H9 (cell line): Measurements from ENCODE around the gene ZSWIM3. TPM values are rescaled to one million over a fixed set of nuclear protein-coding genes. Genes with fewer than 3 reads are reported as not detected.

ENCODE experiments used
- DNase-seq: peaks from one replicate; pipeline ENCODE4 v3.0.0-alpha.2; 2017
- H2AFZ ChIP-seq: one replicate; pipeline ENCODE4 v1.6.1; 2013; ENCODE audit warnings: mild to moderate bottlenecking, low read length, control low read depth, moderate library complexity
- H2AK5ac ChIP-seq: 2 replicates; pipeline ENCODE4 v1.6.1; 2013; ENCODE audit warnings: low read length, control low read depth, mixed read lengths; ENCODE audit not compliant: insufficient read length
- H2BK120ac ChIP-seq: one replicate; pipeline ENCODE4 v1.6.1; 2013; ENCODE audit warnings: low read depth, mild to moderate bottlenecking, low read length, control low read depth, inconsistent platforms; ENCODE audit not compliant: poor library complexity, severe bottlenecking
- H2BK12ac ChIP-seq: 2 replicates; pipeline ENCODE4 v1.6.1; 2013; ENCODE audit warnings: low read length, control low read depth, mixed read lengths, low read depth; ENCODE audit not compliant: insufficient read length
- H2BK15ac ChIP-seq: 2 replicates; pipeline ENCODE4 v1.6.1; 2013; ENCODE audit warnings: low read depth, low read length, control low read depth
- H2BK20ac ChIP-seq: one replicate; pipeline ENCODE4 v1.6.1; 2013; ENCODE audit warnings: low read depth, mild to moderate bottlenecking, low read length, control low read depth, inconsistent platforms; ENCODE audit not compliant: poor library complexity, severe bottlenecking
- H2BK5ac ChIP-seq: 2 replicates; pipeline ENCODE4 v1.6.1; 2013; ENCODE audit warnings: low read length, control low read depth, mixed read lengths; ENCODE audit not compliant: insufficient read length
- H3K14ac ChIP-seq: 2 replicates; pipeline ENCODE4 v1.6.1; 2013; ENCODE audit warnings: low read length, control low read depth; ENCODE audit not compliant: insufficient read depth
- H3K18ac ChIP-seq: 2 replicates; pipeline ENCODE4 v1.6.1; 2013; ENCODE audit warnings: low read depth, mild to moderate bottlenecking, mixed read lengths, low read length, control low read depth; ENCODE audit not compliant: insufficient read length
- H3K23ac ChIP-seq: 2 replicates; pipeline ENCODE4 v1.6.1; 2013; ENCODE audit warnings: low read length, control low read depth, mixed read lengths, low read depth; ENCODE audit not compliant: insufficient read length
- H3K23me2 ChIP-seq: 2 replicates; pipeline ENCODE4 v1.6.1; 2013; ENCODE audit warnings: low read depth, mild to moderate bottlenecking, mixed read lengths, low read length, control low read depth; ENCODE audit not compliant: insufficient read length, poor library complexity, severe bottlenecking
- H3K27ac ChIP-seq: 2 replicates; pipeline ENCODE4 v1.5.1; 2013; ENCODE audit warnings: low read length, control low read depth, mixed read lengths, low read depth; ENCODE audit not compliant: insufficient read length
- H3K27me3 ChIP-seq: 2 replicates; pipeline ENCODE4 v1.6.1; 2013; ENCODE audit warnings: low read length, control low read depth, inconsistent platforms; ENCODE audit not compliant: insufficient read depth
- H3K4ac ChIP-seq: 2 replicates; pipeline ENCODE4 v1.6.1; 2013; ENCODE audit warnings: low read depth, mild to moderate bottlenecking, control low read depth, inconsistent platforms, low read length, moderate library complexity
- H3K4me1 ChIP-seq: 2 replicates; pipeline ENCODE4 v1.6.1; 2013; ENCODE audit warnings: low read length, control low read depth, inconsistent platforms; ENCODE audit not compliant: insufficient read depth
- H3K4me2 ChIP-seq: 2 replicates; pipeline ENCODE4 v1.6.1; 2013; ENCODE audit warnings: low read length, control low read depth, mixed read lengths; ENCODE audit not compliant: insufficient read length, insufficient read depth
- H3K56ac ChIP-seq: 2 replicates; pipeline ENCODE4 v1.6.1; 2013; ENCODE audit warnings: low read depth, mild to moderate bottlenecking, mixed read lengths, low read length, control low read depth; ENCODE audit not compliant: insufficient read length
- H3K79me1 ChIP-seq: 2 replicates; pipeline ENCODE4 v1.6.1; 2013; ENCODE audit warnings: low read depth, mild to moderate bottlenecking, moderate library complexity, low read length, control low read depth, inconsistent platforms; ENCODE audit not compliant: insufficient read depth, poor library complexity, severe bottlenecking
- H3K79me2 ChIP-seq: 2 replicates; pipeline ENCODE4 v1.6.1; 2013; ENCODE audit warnings: low read length, control low read depth, inconsistent platforms; ENCODE audit not compliant: insufficient read depth
- H3K9ac ChIP-seq: 2 replicates; pipeline ENCODE4 v1.6.1; 2013; ENCODE audit warnings: low read length, control low read depth, mixed read lengths; ENCODE audit not compliant: insufficient read length; ENCODE audit errors: extremely low read depth
- H3K9me3 ChIP-seq: one replicate; pipeline ENCODE4 v1.6.1; 2013; ENCODE audit warnings: low read depth, low read length, inconsistent platforms; ENCODE audit not compliant: control insufficient read depth
- H3T11ph ChIP-seq: one replicate; pipeline ENCODE4 v1.6.1; 2013; ENCODE audit warnings: mild to moderate bottlenecking, low read length, control low read depth, inconsistent platforms
- H4K20me1 ChIP-seq: one replicate; pipeline ENCODE4 v1.6.1; 2013; ENCODE audit not compliant: control insufficient read depth, insufficient read length, insufficient read depth
- H4K5ac ChIP-seq: 2 replicates; pipeline ENCODE4 v1.6.1; 2013; ENCODE audit warnings: low read depth, mild to moderate bottlenecking, mixed read lengths, low read length, control low read depth; ENCODE audit not compliant: insufficient read length
- H4K8ac ChIP-seq: replicated peaks from 2 replicates; pipeline ENCODE4 v1.6.1; 2013; ENCODE audit warnings: low read length, control low read depth, mixed read lengths, low read depth; ENCODE audit not compliant: insufficient read length
- H4K91ac ChIP-seq: 2 replicates; pipeline ENCODE4 v1.6.1; 2013; ENCODE audit warnings: low read depth, mild to moderate bottlenecking, moderate library complexity, mixed read lengths, low read length, control low read depth; ENCODE audit not compliant: insufficient read length
- H3K27ac Mint-ChIP-seq, 3 experiments: 2 replicates in 2 of 3; 3 replicates in 1 of 3; pipeline ENCODE4 v1.8.0; 2020 to 2021; ENCODE audit warnings: mixed read lengths in 3 of 3, mild to moderate bottlenecking in 1 of 3, moderate library complexity in 1 of 3
- H3K27me3 Mint-ChIP-seq: 2 replicates; pipeline ENCODE4 v1.8.0; 2021; ENCODE audit warnings: low read depth, mild to moderate bottlenecking, moderate library complexity, mixed read lengths
- H3K36me3 Mint-ChIP-seq, 3 experiments: 2 replicates in 2 of 3; 3 replicates in 1 of 3; pipeline ENCODE4 v1.8.0; 2020 to 2021; ENCODE audit warnings: low read depth in 3 of 3, mixed read lengths in 3 of 3; ENCODE audit not compliant: insufficient read depth in 1 of 3
- H3K4me1 Mint-ChIP-seq, 2 experiments: 2 replicates each; pipeline ENCODE4 v1.8.0; 2020; ENCODE audit warnings: mixed read lengths in 2 of 2
- H3K4me3 Mint-ChIP-seq, 2 experiments: 2 replicates in 1 of 2; 3 replicates in 1 of 2; pipeline ENCODE4 v1.8.0; 2020 to 2021; ENCODE audit warnings: mild to moderate bottlenecking in 2 of 2, mixed read lengths in 2 of 2, moderate library complexity in 1 of 2
- H3K9me3 Mint-ChIP-seq, 2 experiments: 2 replicates in 1 of 2; 3 replicates in 1 of 2; pipeline ENCODE4 v1.8.0; 2020; ENCODE audit warnings: mild to moderate bottlenecking in 2 of 2, mixed read lengths in 2 of 2, moderate library complexity in 1 of 2
- CTCF ChIP-seq: fragments of 200-600 bp; sonication (generic); conservative IDR thresholded peaks from 3 replicates; pipeline ENCODE4 v1.8.0; 2021; ENCODE audit warnings: antibody characterized with exemption, mild to moderate bottlenecking
- WGBS: extraction: QIAGEN DNeasy Blood & Tissue Kit; methylation state at CpG from one replicate; pipeline ENCODE4 v1.1.7; 2013; ENCODE audit warnings: missing lambda C conversion rate, low lambda C conversion rate, mixed read lengths; ENCODE audit not compliant: insufficient read length; ENCODE audit errors: extremely low coverage; 5-methylcytosine and 5-hydroxymethylcytosine counted together
- total RNA-seq: library from RNA; stranded (reverse); gene quantifications from 2 replicates; pipeline ENCODE4 v1.2.1, GENCODE V29; 2021

Gene ZSWIM3
- total RNA-seq, 1 experiment from 2014 or later, result 8.0 TPM

GRCh38 chr20:45909817-45910669, 52.6 kb downstream of the ZSWIM3 start:
- no peaks in the 10 kb centered on the region for H3K79me2 ChIP-seq
- no peak overlapping the region for H2BK15ac ChIP-seq

More at GRCh38 chr20:45909817-45910669, 52.6 kb downstream of the ZSWIM3 start:
- Histone ChIP-seq H3K4me2 (peak overlapping the region; percentile 16), H3K9me3 (no peaks in the 10 kb centered on the region), H4K91ac (no peak overlapping the region), H3K18ac (no peak overlapping the region), H3K4me1 (no peaks in the 10 kb centered on the region), H4K20me1 (no peaks in the 10 kb centered on the region), H3T11ph (no peak overlapping the region), H2BK5ac (no peak overlapping the region), H3K79me1 (no peaks in the 10 kb centered on the region), H2BK20ac (no peak overlapping the region), H3K56ac (no peak overlapping the region), H3K23ac (no peak overlapping the region), H2BK120ac (no peak overlapping the region), H4K8ac (no peak overlapping the region), H2AK5ac (no peak overlapping the region), H3K4ac (no peak overlapping the region), H3K27ac (no peak overlapping the region), H4K5ac (no peak overlapping the region), H3K9ac (no peak overlapping the region), H2BK12ac (no peak overlapping the region), H3K14ac (no peak overlapping the region), H3K27me3 (no peaks in the 10 kb centered on the region), H2AFZ (no peak overlapping the region), H3K23me2 (peaks cover 16% of the 10 kb centered on the region)
- Mint-ChIP-seq H3K36me3 (peaks cover 34 to 37% (median 35%) of the 10 kb centered on the region in 3 experiments; a peak in 6 of 7 replicates), H3K4me3 (peak overlapping the region; percentile 81 to 92), H3K4me1 (peaks cover 9 to 18% of the 10 kb centered on the region in 2 experiments), H3K27me3 (no peaks in the 10 kb centered on the region), H3K27ac (peak overlapping the region in 2 of 3 experiments; percentile 45 to 78; a peak in 2 of 7 replicates), H3K9me3 (no peaks in the 10 kb centered on the region)
- TF ChIP-seq CTCF, result no peak
- DNase-seq, result no peak
- no CpG with 5 or more reads among the region's 22 CpGs for WGBS
